NCI-H1092 treated with DMSO at 0.1 percent for 48 hours (cell line): ENCODE measurements around the gene XIRP1.

Source experiments
- DNase-seq: peaks from one replicate; lab custom pipeline; 2025; lab: John Stamatoyannopoulos, UW

XIRP1 gene

GRCh38 chr3:39208463-39209055 lies 16.2 kb upstream of the XIRP1 start:
- peak; percentile 2 for DNase-seq

DNA sequence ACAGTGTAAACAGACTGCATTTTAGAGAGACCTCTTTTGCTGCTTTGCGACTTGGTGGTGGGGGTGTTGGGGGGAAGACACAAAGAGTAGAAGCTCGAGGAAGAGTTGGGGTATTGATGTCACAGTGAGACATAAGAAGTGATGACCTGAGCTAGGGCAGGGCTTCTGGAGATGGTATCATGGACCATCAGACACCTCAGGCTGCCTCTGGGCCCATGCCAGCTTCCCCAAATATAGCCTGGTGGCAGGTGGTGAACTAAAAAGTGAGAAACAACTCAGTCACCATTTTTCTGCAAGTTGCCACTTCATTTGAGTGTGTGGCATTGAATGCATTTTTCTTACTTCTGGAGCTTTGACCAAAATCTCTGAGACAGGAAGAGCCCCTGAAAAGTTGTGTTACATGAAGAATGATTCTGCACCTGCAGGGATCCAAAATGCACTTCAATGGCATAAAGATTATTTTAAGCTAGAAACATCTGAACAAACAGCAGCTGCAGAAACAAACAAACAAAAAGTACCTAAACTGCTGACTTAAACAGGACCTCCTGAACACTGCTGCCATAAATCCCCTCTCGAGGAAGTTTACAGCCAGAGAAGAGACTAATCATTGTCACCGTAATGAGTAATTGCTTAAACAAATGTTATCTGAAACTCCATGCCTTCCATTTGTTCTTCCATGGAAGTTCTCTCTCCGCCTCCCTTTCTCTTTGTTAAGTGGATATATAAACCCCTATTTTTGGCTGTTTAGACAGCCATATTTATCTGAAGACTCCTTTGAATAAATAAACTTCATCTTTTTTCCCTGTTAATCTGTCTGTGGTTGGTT lies 15.2 kb upstream of the XIRP1 start:
- DNase-seq: no peak

DNA sequence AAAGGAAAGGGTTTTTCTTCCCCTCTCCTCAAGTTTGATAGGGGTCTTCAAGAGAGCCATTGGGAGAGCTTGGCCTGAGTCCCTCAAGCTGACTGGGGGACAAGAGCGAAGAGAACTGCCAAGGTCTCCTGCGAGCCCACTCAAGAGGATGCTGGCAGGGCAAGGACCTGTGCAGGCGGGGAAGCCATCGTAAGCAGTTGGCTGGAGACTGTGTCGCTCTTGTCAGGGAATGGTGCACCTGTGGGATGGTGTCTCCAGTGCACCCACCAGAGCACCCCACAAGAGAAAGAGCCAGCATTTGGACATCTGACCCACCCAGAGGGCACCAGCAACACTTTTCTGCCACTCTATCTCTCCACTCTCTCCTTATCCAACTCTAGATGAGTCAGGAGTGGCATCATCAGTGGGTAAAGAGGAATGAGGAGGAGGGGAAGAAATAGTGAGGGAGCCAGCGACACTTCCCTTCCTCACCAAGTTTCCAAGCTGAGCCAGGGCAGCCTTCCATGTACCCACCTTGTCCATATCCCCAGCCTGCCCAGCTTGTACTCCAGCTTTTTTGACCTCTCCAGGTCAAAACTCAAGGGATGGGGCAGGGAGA lies 13.6 kb upstream of the XIRP1 start:
- no peak for DNase-seq

GRCh38 chr3:39205131-39205530 lies 12.7 kb upstream of the XIRP1 start:
- DNase-seq: no peak

DNA sequence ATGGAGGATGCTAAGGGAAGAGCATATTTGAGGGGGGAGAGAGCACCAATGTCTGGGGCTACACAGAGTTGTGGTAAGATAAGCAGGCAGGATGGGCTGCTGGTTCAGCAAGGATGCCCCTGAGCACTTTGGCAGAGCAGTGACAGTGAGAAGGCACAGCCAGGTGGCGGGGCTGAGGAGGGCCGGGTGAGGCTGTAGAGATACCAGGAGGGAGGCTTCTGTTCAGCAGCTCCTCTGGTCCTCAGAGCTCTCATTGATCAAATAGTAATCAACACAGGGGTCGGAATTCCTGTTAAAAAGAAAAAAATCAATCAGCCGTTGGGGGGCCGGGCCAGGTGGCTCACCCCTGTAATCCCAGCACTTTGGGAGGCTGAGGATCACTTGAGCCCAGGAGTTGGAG lies 11.5 kb upstream of the XIRP1 start:
- no peak for DNase-seq

DNA sequence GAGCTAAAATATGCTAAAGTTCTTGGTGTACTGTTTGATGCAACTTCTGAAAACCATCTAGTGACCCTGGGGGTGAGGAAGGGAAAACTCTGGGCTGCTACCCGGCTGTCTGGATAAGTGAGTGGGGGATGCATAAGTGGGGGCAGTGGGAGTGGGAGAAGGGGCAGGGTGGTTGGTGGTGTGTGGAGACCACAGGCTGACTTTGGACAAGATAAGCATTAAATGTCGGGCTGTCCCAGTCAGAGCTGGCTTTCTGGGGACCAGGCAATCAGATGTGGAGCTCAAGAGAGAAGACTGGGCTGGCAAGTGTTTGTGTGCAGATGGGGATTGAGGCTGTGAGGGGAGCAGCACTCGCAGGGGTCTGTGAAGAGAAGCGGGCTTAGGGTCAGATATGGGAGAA lies 11.0 kb upstream of the XIRP1 start:
- DNase-seq: no peak

DNA sequence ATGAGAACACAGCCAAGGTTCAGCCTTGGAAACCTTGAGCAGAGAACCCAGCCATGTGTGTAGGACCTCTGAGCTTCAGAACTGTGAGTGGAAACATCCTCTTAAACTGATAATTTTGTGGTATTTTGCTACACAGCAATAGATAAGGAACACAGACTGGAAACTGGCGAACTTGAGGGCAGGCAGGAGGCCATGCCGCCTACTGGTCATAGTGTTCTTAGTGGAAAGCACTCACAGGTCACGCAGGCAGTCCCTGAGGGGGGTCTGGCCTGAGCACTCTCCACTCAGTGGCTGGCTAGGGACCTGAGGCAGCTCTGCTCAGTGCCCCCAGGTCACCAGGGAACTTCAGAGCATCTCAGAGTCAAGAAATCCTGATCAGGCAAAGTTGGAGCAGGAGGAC lies 9.7 kb upstream of the XIRP1 start:
- DNase-seq: no peak

- peak; percentile 57 for DNase-seq
Observed at GRCh38 chr3:39196671-39197356, 4.4 kb upstream of the XIRP1 start.

DNA sequence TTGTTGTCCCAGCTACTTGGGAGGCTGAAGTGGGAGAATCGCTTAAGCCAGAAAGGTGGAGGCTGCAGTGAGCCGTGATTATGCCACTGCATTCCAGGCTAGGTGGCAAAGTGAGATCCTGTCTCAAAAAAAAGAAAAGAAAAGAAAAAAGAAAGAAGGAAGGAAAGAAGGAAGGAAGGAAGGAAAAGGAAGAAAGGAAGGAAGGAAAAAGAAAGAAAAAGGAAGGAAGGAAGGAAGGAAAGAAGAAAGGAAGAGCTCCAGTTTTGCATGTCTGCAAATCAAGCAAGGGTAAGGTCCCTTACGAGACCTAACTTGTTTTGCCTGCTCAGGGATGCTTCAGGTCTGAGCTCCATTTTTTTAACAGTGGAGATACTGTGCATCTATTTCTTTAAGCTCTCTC lies 3.6 kb upstream of the XIRP1 start:
- no peak for DNase-seq

DNA sequence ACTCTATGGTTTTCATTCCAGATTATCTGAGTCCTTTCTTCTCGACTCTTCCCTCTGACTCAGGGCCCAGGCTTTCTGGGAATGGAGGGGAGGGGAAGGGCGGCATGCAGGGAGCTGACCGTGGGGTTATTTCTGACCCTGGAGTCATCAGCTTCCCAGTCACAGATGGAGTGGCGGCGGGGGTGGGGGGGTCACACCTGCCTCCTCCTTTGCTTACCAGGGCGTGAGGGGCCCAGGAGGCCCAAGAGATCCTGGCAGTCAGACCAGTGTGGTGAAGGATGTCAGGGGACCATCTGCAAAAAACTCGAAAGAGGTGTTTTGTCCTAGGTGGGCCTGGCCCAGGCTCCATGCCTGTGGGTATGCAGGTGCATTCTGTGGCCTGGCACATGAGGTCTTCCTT lies 996 bp upstream of the XIRP1 start:
- no peak for DNase-seq

GRCh38 chr3:39191773-39192172 lies 622 bp downstream of the XIRP1 start:
- no peak for DNase-seq

GRCh38 chr3:39191111-39191510 lies 1.3 kb downstream of the XIRP1 start:
- no peak for DNase-seq

GRCh38 chr3:39190281-39191025 lies 1.9 kb downstream of the XIRP1 start:
- no peak for DNase-seq

GRCh38 chr3:39189959-39190269 lies 2.5 kb downstream of the XIRP1 start:
- peak; percentile 52 for DNase-seq

DNA sequence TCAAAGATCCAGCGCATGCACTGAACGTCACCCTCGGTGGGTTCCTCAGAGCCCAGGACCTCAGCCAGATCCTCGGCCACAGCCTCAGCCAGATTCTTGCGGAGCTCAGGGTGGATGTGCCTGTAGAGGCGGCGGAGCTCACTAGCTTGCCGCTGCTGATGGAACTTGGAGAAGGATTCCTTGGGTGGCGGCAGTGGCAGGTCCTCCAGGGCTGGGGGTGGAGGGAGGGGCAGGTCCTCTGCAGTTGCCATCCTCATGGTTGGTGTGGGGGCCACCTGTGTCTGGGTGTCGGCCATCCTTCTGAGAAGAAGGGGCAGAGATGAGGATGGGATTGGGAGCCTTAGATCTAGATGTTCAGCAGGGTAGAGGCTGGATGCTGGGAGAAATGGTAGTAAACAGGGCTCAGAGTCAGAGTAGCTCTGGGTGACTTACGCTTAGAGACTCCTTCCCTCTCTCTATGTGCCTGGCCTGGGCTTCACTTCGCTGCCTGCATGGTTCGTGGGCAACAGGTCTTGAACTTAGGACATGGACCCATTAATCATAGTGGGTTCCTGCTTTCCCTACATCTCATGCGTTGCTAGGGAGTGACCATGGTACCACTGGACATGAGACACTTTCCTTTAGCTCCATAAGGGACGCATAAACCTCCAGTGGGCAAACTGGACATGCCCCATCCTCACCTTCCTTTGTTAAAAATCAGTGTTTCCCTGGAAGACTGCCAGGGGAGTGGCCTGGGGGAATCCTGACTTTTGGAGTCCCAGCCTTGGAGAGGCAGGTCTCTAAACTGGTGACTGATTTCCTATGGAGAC lies 3.0 kb downstream of the XIRP1 start:
- DNase-seq: no peak

GRCh38 chr3:39188271-39189149 lies 3.9 kb downstream of the XIRP1 start:
- DNase-seq: no peak

- DNase-seq: no peak
Observed at GRCh38 chr3:39187372-39188155, 4.8 kb downstream of the XIRP1 start.

GRCh38 chr3:39186692-39187151 lies 5.7 kb downstream of the XIRP1 start:
- DNase-seq: no peak

DNA sequence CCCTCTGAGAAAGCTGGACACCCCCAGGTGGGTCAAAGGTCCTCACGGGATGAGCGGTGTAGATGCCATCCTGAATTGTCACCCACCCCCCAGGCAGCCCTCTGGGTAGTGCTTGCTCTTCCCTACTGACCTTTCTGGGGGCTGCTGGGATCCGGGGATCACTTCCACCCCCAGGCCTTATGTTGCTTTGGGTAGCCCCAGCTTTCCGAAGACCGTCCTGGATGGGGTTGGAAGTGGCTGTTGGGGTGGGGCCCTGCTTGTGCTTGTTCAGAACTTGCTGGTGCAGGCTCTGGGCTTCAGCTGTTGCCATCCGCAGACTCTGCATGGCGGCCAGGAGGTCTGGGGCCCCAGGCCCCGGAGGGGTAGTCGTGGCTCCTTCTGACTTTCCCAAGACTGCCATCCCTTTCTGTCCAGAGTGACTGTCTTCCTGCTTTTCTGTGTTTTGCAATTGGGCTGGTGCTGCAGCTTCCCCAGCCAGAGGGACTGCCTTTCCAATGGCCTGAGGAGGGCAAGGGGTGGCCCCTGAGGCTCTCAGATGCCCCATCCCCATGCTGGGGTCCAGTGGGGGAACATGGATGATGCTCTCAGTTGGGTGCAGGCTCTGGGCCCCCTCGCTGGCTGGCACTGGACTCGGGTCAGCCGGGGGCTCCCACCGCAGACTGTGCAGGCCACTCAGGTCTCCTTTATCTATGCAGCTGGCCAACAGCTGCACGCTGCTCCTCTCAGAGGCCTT lies 6.3 kb downstream of the XIRP1 start:
- no peak for DNase-seq
